Upper lobe of left lung (tissue), 6 donors: ENCODE results near the gene PARVB. TPM values are rescaled to one million over a fixed set of nuclear protein-coding genes. Genes with fewer than 3 reads are reported as not detected.

ENCODE experiments used
- ATAC-seq, 2 donors: fragments of 200-7000 bp; cut with Tn5 transposase; one replicate each; pipeline ENCODE4 v1.9.1; 2022; ENCODE audit warnings: mild to moderate bottlenecking in 2 of 2, moderate library complexity in 2 of 2; ENCODE audit not compliant: low FRiP score in 2 of 2
- DNase-seq, 2 donors: peaks; one replicate each; pipeline ENCODE4 v3.0.0-alpha.2; 2019 to 2020
- H3K27ac ChIP-seq, 4 donors: fragments of 200-600 bp; sonication (generic); one replicate each; pipeline ENCODE4 v1.5.1; 2016 to 2019
- H3K27me3 ChIP-seq, 4 donors: fragments of 200-600 bp; sonication (generic); one replicate each; pipeline ENCODE4 v1.5.1; 2017 to 2019
- H3K36me3 ChIP-seq, 4 donors: fragments of 200-600 bp; sonication (generic); one replicate each; pipeline ENCODE4 v1.5.1; 2016 to 2019
- H3K4me1 ChIP-seq, 4 donors: fragments of 200-600 bp; sonication (generic); one replicate each; pipeline ENCODE4 v1.5.1; 2018 to 2019
- H3K4me3 ChIP-seq, 4 donors: fragments of 200-600 bp; sonication (generic); one replicate each; pipeline ENCODE4 v1.5.1; 2017 to 2019; ENCODE audit warnings: mild to moderate bottlenecking in 2 of 4, moderate library complexity in 1 of 4
- H3K9me3 ChIP-seq, 4 donors: fragments of 200-600 bp; sonication (generic); one replicate each; pipeline ENCODE4 v1.5.1; 2018 to 2019
- EP300 ChIP-seq, 4 donors: sonication (generic); formaldehyde crosslinking; IDR thresholded peaks; one replicate each; pipeline ENCODE4 v1.5.1; 2017; ENCODE audit warnings: antibody characterized with exemption in 4 of 4, control low read depth in 2 of 4
- POLR2A ChIP-seq, 4 donors: fragments of 450-650 bp; IDR thresholded peaks; one replicate each; pipeline ENCODE4 v1.5.1; 2016 to 2017; ENCODE audit warnings: antibody characterized with exemption in 4 of 4, mild to moderate bottlenecking in 2 of 4
- POLR2AphosphoS5 ChIP-seq, 2 donors: sonication (generic); formaldehyde crosslinking; IDR thresholded peaks; one replicate each; pipeline ENCODE4 v1.5.1; 2017; ENCODE audit warnings: antibody characterized with exemption in 2 of 2
- WGBS, 2 donors: methylation state at CpG; one replicate each; pipeline ENCODE4 v1.1.5; 2017 to 2018; 5-methylcytosine and 5-hydroxymethylcytosine counted together
- total RNA-seq, 6 donors: library from RNA; depleted of rRNA in 4 of 6; stranded (reverse); fragments of >200 nt in 4 of 6; gene quantifications; one replicate each; pipeline versions ENCODE4 v1.1.0 to v1.2.1, GENCODE V29; 2016 to 2021
- TF ChIP-seq, protein P1 (sequence below), 6 experiments: fragments of 450-650 bp in 4 of 6; fragments of 200-600 bp in 2 of 6; sonication (generic) in 2 of 6; IDR thresholded peaks; one replicate each; pipeline ENCODE4 v1.5.1; 2016 to 2019; ENCODE audit warnings: antibody characterized with exemption in 6 of 6
- donor health status: DM: no; HTN: no; CAD: no; lungs with moderate emphysema.
- donor health status: DM: no; HTN: yes; CAD: no; lungs with severe emphysema.

The PARVB gene
- total RNA-seq, 6 donors from 2014 or later: 14.5 to 56.1 (median 37.0) TPM

DNA sequence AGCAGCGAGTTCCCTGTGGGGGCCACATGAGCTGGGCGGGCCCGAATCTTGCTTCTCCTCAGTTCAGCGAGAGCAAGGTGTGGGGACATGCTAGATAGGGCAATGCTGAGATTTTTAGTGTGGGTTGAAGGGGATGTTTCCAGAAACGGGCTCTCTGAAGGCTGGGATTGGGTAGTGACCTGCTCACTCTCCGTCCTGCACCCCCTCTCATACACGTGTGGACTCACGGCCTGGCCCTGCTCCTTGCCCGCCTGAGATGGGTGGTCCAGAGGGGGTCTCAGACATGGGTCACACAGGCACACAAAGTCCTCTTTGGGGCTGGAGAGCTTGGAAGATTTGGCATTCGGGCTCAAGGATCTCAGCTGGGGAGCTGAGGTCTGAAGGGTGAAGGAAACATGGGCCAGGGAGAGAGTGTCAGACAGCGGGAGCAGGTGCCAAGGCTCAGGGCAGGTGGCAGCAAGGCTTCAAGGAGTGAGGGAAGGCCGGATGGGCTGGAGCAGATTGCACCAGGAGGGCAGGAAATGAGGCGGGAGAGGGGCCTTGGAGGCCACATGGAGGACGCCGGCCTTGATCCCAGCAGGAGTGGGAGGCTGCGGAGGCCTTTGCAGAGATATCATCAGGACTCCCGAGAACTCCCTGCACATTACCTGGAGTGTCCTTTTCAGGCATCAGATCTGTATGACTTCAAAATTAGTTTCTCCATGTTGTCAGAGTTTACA, 74.1 kb downstream of the PARVB start:
- no peak overlapping the region for H3K4me3 ChIP-seq
- no peaks in the 10 kb centered on the region for H3K27me3 ChIP-seq
- H3K27ac ChIP-seq: no peak overlapping the region
- WGBS, 2 donors: 79 to 88% methylated on average over 16 to 17 of the region's 17 CpGs
- ATAC-seq (no peak), DNase-seq (no peak)
- no peaks in the 10 kb centered on the region for H3K9me3 ChIP-seq
- H3K4me1 ChIP-seq: no peaks in the 10 kb centered on the region
- TF ChIP-seq EP300 (IDR thresholded peaks at IDR 0.05) (no peak), POLR2AphosphoS5 (IDR thresholded peaks at IDR 0.05) (no peak), POLR2A (IDR thresholded peaks at IDR 0.05) (no peak)
- TF ChIP-seq, protein P1, sequence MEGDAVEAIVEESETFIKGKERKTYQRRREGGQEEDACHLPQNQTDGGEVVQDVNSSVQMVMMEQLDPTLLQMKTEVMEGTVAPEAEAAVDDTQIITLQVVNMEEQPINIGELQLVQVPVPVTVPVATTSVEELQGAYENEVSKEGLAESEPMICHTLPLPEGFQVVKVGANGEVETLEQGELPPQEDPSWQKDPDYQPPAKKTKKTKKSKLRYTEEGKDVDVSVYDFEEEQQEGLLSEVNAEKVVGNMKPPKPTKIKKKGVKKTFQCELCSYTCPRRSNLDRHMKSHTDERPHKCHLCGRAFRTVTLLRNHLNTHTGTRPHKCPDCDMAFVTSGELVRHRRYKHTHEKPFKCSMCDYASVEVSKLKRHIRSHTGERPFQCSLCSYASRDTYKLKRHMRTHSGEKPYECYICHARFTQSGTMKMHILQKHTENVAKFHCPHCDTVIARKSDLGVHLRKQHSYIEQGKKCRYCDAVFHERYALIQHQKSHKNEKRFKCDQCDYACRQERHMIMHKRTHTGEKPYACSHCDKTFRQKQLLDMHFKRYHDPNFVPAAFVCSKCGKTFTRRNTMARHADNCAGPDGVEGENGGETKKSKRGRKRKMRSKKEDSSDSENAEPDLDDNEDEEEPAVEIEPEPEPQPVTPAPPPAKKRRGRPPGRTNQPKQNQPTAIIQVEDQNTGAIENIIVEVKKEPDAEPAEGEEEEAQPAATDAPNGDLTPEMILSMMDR (IDR thresholded peaks at IDR 0.05): no peak
- peaks cover 0 to 48% (median 27%) of the 10 kb centered on the region in 4 donors for H3K36me3 ChIP-seq

DNA sequence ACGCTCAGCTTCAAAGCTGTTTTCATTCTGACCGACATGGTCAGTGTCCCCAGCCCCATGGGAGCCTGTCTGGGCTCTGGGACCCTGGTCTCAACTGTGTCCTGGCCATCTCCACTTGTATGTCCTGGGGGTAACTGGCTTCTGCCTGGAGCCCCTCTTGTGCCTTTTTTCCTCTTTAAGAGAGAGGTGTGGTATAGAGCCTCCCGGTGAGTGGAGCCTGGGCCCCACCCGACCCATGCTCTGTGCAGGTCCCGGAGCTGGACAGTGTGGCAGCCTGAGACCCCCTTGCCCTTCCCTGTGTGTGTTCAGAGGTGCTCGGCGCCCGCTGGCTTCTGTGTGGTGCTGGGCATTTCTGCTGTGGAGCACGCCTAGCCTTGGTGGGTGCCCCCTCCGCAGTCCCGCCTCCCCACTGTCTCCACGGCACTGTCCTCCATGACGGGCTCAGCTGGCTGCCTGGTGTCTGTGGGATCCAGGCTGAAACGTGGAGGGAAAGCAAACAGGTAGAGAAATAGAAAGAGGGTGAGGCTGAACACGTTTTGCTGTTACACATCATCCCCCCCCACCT, 74.9 kb downstream of the PARVB start:
- peak in 1 of 2 donors; percentile 63 for DNase-seq
- H3K36me3 ChIP-seq: peaks cover 2 to 52% (median 26%) of the 10 kb centered on the region in 4 donors
- no peaks in the 10 kb centered on the region for H3K4me1 ChIP-seq
- H3K27me3 ChIP-seq: no peaks in the 10 kb centered on the region
- 90 to 91% methylated on average over 11 to 15 of the region's 15 CpGs for WGBS, 2 donors
- H3K27ac ChIP-seq: no peak overlapping the region
- H3K4me3 ChIP-seq: no peak overlapping the region
- no peak for TF ChIP-seq EP300 (IDR thresholded peaks at IDR 0.05)
- no peak for TF ChIP-seq POLR2A (IDR thresholded peaks at IDR 0.05)
- TF ChIP-seq, protein P1 (IDR thresholded peaks at IDR 0.05): no peak
- no peak for TF ChIP-seq POLR2AphosphoS5 (IDR thresholded peaks at IDR 0.05)
- no peaks in the 10 kb centered on the region for H3K9me3 ChIP-seq
- ATAC-seq: no peak

DNA sequence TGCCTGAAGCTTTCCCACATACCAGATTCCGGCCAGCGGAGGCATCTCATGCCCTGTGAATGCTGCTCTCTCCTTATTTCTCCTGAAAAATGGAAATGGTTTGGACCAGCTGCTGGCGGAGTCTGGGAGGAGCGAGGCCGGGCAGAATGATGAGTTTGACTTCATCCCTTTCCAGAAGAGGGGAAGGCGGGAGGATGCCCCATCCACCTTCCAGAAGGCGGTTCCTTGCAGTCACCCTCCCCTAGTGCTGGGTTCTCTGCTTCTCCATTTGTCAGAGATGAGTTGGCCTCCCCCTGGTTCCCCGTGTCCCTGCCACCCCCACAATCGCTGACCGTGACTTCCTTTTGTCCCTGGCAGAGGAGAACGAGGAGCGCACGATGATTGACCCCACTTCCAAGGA, 75.6 kb downstream of the PARVB start:
- DNase-seq (no peak), ATAC-seq (no peak)
- WGBS, 2 donors: 94 to 95% methylated on average over 13 of the region's 13 CpGs
- no peak overlapping the region for H3K27ac ChIP-seq
- no peaks in the 10 kb centered on the region for H3K27me3 ChIP-seq
- TF ChIP-seq POLR2A (IDR thresholded peaks at IDR 0.05): no peak
- no peak for TF ChIP-seq EP300 (IDR thresholded peaks at IDR 0.05)
- TF ChIP-seq POLR2AphosphoS5 (IDR thresholded peaks at IDR 0.05): no peak
- TF ChIP-seq, protein P1 (IDR thresholded peaks at IDR 0.05): no peak
- no peaks in the 10 kb centered on the region for H3K9me3 ChIP-seq
- no peak overlapping the region for H3K4me3 ChIP-seq
- H3K4me1 ChIP-seq: no peaks in the 10 kb centered on the region
- peaks cover 2 to 50% (median 23%) of the 10 kb centered on the region in 4 donors for H3K36me3 ChIP-seq

DNA sequence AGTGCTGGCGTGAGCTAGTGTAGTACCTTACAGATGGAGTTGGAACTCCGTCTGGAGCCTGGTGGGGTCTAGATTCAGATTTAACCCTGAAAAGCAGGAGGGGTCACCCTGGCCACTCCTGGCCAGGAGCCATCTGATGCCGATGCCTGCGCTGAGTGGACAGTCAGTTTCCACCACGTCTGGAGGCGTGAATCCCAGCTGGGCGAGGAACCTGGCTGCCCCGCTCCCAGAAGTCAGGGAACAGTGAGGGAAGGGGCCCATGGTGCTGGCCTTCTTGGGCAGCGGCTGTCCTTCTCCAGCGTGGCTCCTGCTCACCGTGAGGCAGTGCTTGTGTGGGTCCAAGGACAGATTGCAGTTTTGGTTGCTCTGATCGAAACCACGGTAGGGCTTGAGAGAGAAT, 76.3 kb downstream of the PARVB start:
- Histone ChIP-seq H3K36me3 (peaks cover 2 to 47% (median 19%) of the 10 kb centered on the region in 4 donors), H3K9me3 (no peaks in the 10 kb centered on the region), H3K27me3 (no peaks in the 10 kb centered on the region), H3K4me3 (no peak overlapping the region), H3K27ac (no peak overlapping the region), H3K4me1 (no peaks in the 10 kb centered on the region)
- no peak for ATAC-seq
- WGBS, 2 donors: 92 to 97% methylated on average over 4 to 7 of the region's 13 CpGs
- TF ChIP-seq, protein P1 (IDR thresholded peaks at IDR 0.05): no peak
- TF ChIP-seq EP300 (IDR thresholded peaks at IDR 0.05): no peak
- no peak for DNase-seq
